ENCODE measurements around the gene RAB33B.
"Not testable (repeated sequence)": the region's sequence is repeated elsewhere in the genome, so short reads cannot be mapped to it uniquely, and the experiment has no call there.

Gene RAB33B

GRCh38 chr4:139454111-139455045 is at the start of gene RAB33B:
Gene RAB33B, plus strand, starts transcription at chr4:139454121. Its CDS starts 75 bp downstream, at chr4:139454196.
- no peak for DNase-seq

GRCh38 chr4:139410312-139410711 is 43.6 kb upstream of the RAB33B start:
- no peak for DNase-seq

DNA sequence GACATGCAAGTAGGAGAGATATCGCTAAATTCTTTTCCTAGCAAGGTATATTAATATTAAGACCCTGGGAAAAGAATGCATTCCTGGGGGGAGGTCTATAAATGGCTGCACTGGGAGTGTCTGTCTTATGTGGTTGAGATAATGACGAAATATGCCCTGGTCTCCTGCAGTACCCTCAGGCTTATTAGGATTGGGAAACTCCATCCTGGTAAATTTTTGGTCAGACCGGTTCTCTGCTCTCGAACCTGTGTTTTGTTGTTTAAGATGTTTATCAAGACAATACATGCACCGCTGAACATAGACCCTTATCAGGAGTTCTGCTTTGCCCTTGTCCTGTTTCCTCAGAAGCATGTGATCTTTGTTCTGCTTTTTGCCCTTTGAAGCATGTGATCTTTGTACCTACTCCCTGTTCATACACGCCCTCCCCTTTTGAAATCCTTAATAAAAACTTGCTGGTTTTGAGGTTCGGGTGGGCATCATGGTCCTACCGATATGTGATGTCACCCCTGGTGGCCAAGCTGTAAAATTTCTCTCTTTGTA is 39.2 kb upstream of the RAB33B start:
- DNase-seq, result not testable (repeated sequence)

- DNase-seq, result peak; percentile 57
Measured at GRCh38 chr4:139416073-139416673, 37.7 kb upstream of the RAB33B start.

DNA sequence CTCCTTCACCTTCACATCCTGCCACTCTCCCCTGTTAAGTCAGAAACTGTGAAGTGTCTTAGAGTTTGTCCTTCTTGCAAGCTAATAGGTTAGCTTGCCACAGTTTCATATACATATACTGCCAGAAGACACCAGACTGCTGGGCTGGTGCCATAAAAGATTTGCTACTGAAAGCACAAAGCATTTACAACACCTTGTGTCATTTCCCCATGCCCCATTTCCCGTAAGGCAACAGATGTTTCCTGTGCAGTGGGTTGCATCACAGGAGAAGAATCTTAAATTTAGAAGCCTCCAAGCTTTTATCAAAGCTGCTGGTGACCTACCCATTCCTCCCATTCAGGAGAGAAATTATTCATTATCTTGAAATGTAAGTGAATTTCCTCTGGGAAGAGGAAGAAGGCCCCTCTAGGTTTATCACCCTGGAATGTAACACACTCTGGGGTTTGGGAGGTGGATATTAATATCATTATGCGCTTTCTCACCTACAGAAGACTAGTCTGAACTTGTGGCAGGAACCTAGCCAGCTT is 34.5 kb upstream of the RAB33B start:
- DNase-seq, result peak; percentile 22

DNA sequence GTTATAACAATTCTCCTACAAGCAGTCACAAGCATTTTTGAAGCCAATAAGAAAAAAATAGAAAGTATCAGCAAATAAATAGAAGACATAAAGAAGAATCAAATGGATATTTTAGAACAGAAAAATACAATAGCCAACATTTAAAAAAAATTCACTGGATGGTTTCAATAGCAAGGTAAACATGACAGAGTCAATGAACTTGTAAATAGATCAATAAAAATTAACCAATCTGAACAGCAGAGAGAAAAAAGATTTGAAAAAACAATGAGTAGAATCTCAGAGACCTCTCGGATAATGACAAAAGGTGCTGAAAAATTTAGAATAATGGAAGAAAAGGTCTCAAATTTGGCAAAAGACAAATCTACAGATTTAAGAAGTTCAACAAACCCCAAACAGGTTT is 33.3 kb upstream of the RAB33B start:
- no peak for DNase-seq

DNA sequence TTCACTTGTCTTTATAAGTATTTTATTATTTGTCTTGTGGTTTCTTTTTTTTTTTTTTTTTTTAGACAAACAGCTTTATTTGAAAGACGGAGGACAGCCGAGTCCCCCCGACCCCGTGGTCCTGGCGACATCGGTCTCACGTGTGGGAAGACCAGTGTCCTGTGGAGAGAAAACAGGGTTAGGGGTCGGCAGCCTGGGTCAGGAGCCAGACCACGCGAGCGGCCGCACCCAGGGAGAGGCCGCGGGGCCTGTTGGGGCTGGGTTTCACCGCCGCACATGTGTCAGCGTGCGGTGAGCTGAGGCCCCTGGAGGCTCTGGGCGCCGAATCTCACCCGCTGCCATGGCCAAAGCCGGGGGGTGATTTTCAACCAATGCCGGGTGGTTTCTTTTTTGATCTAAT is 17.8 kb upstream of the RAB33B start:
- no peak for DNase-seq

GRCh38 chr4:139438141-139438540 is 15.8 kb upstream of the RAB33B start:
- no peak for DNase-seq

- DNase-seq, result no peak
Measured at GRCh38 chr4:139441029-139441428, 12.9 kb upstream of the RAB33B start.

- DNase-seq, result no peak
Measured at GRCh38 chr4:139443661-139444060, 10.3 kb upstream of the RAB33B start.

DNA sequence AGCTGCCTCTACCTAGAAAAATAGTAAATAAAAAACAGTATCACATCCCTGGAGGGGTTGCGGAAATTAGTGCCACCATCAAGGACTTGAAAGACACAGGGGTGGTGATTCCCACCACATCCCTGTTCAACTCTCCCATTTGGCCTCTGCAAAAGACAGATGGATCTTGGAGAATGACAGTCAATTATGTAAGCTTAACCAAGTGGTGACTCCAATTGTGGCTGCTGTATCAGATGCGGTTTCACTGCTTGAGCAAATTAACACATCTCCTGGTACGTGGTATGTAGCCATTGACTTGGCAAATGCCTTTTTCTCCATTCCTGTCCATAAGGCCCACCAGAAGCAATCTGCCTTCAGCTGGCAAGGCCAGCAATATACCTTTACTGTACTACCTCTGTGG is 9.0 kb upstream of the RAB33B start:
- not testable (repeated sequence) for DNase-seq

DNA sequence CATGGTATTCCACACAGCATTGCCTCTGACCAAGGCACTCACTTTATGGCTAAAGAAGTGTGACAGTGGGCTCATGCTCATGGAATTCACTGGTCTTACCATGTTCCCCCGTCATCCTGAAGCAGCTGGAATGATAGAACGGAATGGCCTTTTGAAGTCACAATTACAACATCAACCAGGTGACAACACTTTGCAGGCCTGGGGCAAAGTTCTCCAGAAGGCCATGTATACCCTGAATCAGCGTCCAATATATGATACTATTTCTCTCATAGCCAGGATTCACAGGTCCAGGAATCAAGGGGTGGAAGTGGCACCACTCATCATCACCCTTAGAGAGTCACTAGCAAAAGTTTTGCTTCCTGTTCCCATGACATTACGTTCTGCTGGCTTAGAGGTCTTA is 6.8 kb upstream of the RAB33B start:
- not testable (repeated sequence) for DNase-seq

DNA sequence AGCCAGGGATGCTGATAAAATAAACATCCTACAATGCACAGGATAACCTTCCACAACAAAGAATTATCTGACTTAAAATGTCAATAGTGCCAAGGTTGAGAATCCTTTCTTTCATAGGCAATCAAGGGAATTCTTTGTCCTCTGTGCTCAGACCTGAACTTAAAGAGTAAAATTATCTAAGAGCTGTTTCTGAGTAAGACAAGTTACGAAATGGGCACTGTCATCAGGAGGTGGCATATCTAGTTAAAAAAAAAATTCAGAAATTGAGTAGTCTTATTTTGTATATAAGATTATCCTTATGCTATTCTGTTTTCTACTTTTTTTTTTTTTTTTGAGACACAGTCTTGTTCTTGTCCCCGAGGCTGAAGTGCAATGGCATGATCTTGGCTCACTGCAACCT is 3.3 kb upstream of the RAB33B start:
- no peak for DNase-seq

DNA sequence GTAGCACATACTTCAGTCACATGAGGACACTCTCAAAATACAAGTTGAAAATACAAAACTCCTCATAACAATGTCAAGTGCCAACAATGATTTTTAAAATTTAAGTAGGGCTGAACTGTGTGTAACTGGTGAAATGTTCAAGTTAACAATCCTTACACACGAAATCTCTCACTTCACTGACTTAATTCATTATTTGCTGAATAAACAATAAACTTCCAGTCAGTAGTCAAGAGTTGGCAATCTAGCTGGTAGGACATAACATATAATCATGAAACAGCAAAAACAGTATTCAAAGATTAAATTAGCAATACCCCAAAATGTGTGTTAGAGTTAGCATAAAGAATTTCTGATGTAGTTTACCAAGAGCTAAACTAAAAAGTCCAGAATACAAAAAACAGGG is 1.9 kb upstream of the RAB33B start:
- DNase-seq, result no peak

DNA sequence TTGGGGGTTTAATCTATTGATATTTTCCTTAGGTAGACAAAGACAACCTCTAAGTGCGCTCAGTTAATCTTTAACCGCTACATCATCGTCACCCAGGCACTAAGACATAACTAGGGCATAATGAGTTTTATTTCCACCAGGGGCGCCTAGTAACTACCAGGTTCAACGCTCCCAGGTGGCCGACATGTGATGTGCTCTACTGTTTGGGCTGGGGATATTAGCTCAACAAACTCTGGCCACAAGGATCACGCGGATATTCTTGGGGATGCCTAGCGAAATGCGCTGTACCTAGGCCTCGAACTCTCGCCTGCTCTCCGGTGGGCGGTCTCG is 915 bp upstream of the RAB33B start:
- DNase-seq, result peak; percentile 86

- DNase-seq, result peak; percentile 96
Measured at GRCh38 chr4:139453371-139454110, 380 bp upstream of the RAB33B start.

DNA sequence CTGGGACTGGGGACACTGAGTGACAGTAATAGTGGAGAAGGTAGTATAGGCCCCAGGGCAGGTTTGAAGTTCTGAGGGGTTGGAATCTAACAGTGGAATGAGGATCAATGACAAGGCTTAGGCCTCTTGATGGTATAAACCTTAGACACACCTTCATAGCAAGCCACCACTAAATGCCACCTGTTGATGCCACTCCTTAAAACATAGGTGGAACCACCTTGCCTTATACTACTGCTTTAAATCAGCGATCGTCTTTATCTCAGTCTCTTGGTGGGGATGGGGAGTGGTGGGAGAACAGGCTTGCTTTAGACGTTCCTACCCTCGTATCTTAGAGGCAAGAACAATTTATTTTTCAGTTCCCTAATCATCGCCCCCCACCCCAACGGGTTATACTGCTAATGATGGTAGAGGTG is 1.2 kb downstream of the RAB33B start:
- DNase-seq, result no peak

DNA sequence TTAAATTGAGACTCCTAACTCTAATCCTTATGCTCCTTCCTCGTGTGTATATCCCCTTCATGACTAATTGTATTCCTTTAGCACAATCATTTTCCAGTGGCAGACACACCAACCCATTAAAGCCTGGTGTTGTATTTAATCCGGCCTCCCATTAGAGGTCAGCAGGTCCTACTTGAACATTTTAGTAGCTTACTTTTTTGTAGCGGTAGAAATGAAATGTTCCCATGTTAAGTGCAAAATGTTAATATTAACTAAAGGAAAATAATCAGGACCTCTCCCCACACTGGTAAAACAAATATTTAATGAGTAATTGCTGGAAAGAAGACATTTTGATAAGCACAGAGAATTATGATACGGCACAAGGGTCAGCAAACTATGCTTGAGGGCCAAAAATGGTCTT is 3.4 kb downstream of the RAB33B start:
- no peak for DNase-seq

DNA sequence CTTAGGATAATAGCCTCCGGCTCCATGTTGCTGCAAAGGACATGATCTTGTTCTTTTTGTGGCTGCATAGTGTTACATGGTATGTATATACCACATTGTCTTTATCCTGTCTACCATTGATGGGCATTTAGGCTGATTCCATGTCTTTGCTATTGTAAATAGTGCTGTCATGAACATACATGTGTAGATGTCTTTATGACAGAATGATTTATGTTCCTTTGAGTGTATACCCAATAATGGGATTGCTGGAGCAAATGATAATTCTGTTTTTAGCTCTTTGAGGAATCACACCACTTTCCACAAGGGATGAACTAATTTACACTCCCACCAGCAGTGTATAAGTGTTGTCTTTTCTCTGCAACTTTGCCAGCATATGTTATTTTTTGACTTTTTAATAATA is 4.6 kb downstream of the RAB33B start:
- no peak for DNase-seq

GRCh38 chr4:139458999-139459398 is 5.1 kb downstream of the RAB33B start:
- no peak for DNase-seq

GRCh38 chr4:139460565-139460964 is 6.6 kb downstream of the RAB33B start:
- DNase-seq, result no peak

DNA sequence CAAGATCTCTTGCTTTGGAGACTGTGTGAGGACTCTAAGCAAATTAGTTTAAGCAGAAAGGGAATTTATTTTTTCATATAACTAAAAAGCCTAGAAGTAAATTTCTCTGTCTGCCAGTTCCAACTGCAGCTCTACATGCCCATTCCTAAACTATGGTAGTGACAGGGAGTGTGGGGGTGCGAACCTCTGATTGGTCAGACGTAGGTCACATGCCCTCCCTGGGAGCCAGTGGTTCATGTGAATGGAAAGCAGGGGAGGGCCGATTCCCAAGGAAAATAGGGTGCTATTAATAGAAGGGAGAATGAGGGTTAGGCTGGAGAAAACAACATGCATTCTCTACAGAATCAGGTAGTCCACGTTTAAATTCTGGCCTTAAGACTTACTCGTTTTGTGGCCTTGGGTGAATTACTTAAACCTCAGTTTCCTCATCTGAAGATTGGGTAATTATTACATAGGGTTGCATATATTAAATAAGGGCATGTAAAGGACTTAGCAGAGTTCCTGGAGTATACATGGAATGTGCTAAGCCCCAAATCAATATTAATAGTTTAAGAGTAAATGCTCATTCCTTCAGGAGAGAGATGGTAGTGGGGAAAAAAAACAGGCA is 7.2 kb downstream of the RAB33B start:
- DNase-seq, result no peak

DNA sequence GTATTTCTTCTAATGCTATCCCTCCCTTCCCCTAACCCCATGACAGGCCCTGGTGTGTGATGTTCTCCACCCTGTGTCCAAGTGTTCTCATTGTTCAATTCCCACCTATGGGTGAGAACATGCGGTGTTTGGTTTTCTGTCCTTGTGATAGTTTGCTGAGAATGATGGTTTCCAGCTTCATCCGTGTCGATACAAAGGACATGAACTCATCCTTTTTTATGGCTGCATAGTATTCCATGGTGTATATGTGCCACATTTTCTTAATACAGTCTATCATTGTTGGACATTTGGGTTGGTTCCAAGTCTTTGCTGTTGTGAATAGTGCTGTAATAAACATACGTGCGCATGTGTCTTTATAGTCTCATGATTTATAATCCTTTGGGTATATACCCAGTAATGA is 10.6 kb downstream of the RAB33B start:
- DNase-seq, result not testable (repeated sequence)
